ENCODE results near the gene CENPM. TPM values are rescaled to one million over a fixed set of nuclear protein-coding genes. Genes with fewer than 3 reads are reported as not detected.

CENPM gene
- total RNA-seq, 4 donors from 2014 or later = 2.4 to 3.2 TPM; not detected in 2

- no peak for TF ChIP-seq CTCF (IDR thresholded peaks at IDR 0.05; ENCODE audit: low read depth)
These were observed 48.3 kb downstream of the CENPM start for GRCh38 chr22:41898645-41899044.

- TF ChIP-seq CTCF (IDR thresholded peaks at IDR 0.05; ENCODE audit: low read depth) = no peak
These were observed 53.2 kb downstream of the CENPM start for GRCh38 chr22:41893591-41894375.

- no peak for TF ChIP-seq CTCF (IDR thresholded peaks at IDR 0.05; ENCODE audit: low read depth)
These were observed 54.2 kb downstream of the CENPM start for GRCh38 chr22:41892721-41893120.

- TF ChIP-seq CTCF (IDR thresholded peaks at IDR 0.05; ENCODE audit: low read depth) = no peak
These were observed 55.5 kb downstream of the CENPM start for GRCh38 chr22:41891407-41891806.

Small RNA genes lying within 50 kb of the gene (small RNA-seq; reads per million reads assigned to genes)
- 1.3 reads per million, percentile 13 among the genes with 10 or more reads in this experiment for gene MIR33A

Other genes starting within 250 kb of the CENPM start
- 10 to 100 TPM in 2 of 4 donors, 1 to 10 TPM in 1, under 1 TPM in 1; 0.16 to 13.6 (median 6.3) TPM for gene MEI1, start 247.6 kb downstream of the CENPM start, total RNA-seq
- 1 to 10 TPM in 3 of 4 donors, under 1 TPM in 1; 0.98 to 5.1 (median 2.6) TPM for gene CCDC134, start 146.5 kb downstream of the CENPM start, total RNA-seq
- 10 to 100 TPM; 21.4 to 28.0 (median 25.3) TPM for gene SREBF2, start 114.0 kb downstream of the CENPM start, total RNA-seq
- gene SHISA8, start 32.1 kb downstream of the CENPM start, total RNA-seq = not detected
- gene TNFRSF13C, start 20.3 kb downstream of the CENPM start, total RNA-seq = not detected
- under 1 TPM in 3 of 4 donors, not detected in 1; 0.19 to 0.51 (median 0.22) TPM for gene SEPTIN3, start 22.3 kb upstream of the CENPM start, total RNA-seq
- gene WBP2NL, start 51.6 kb upstream of the CENPM start, total RNA-seq = 1 to 10 TPM; 1.1 to 1.5 (median 1.3) TPM
- 10 to 100 TPM; 16.2 to 56.1 (median 31.1) TPM for gene NAGA, start 123.7 kb upstream of the CENPM start, total RNA-seq
- 10 to 100 TPM in 3 of 4 donors, 1 to 10 TPM in 1; 7.5 to 15.4 (median 12.9) TPM for gene PHETA2, start 127.1 kb upstream of the CENPM start, total RNA-seq
- 10 to 100 TPM in 3 of 4 donors, 1 to 10 TPM in 1; 9.3 to 12.7 (median 11.7) TPM for gene SMDT1, start 132.5 kb upstream of the CENPM start, total RNA-seq
- gene NDUFA6, start 143.6 kb upstream of the CENPM start, total RNA-seq = 10 to 100 TPM; 51.0 to 81.0 (median 64.9) TPM
- 1 to 10 TPM in 1 of 4 donors, under 1 TPM in 1, not detected in 2; 0.51 to 3.0 TPM for gene CYP2D6, start 183.7 kb upstream of the CENPM start, total RNA-seq

All from subcutaneous adipose tissue (tissue), 4 donors.